IMR-90 (cell line): ENCODE data around the gene SLC45A2. TPM values are rescaled to one million over a fixed set of nuclear protein-coding genes. Genes with fewer than 3 reads are reported as not detected.

Source experiments
- ATAC-seq: fragments of 200-7000 bp; cut with Tn5 transposase; 2 replicates; pipeline ENCODE4 v1.9.1; 2020; ENCODE audit warnings: low read depth, mild to moderate bottlenecking, moderate library complexity
- BruUV-seq: library from RNA; stranded (reverse); fragments of 400-500 nt; replicated peaks from 2 replicates; lab custom pipeline; 2021; lab: Mats Ljungman, UMichigan
- CTCF ChIA-PET: fragments of 300-600 bp; formaldehyde crosslinking; extraction: SDS; loops from one replicate; lab custom pipeline; 2021; ENCODE audit warnings: antibody characterized with exemption; lab: Yijun Ruan, JAX
- POLR2A ChIA-PET: fragments of 300-600 bp; sonication (Branson Sonifier 250); formaldehyde crosslinking; loops from one replicate; lab custom pipeline; 2022; ENCODE audit warnings: antibody characterized with exemption; ENCODE audit not compliant: unreplicated experiment; lab: Charles Lee
- DNase-seq: peaks from one replicate; pipeline ENCODE4 v3.0.0; 2013
- H2AFZ ChIP-seq: replicated peaks from 2 replicates; pipeline ENCODE3; 2013; ENCODE audit warnings: low read length, mild to moderate bottlenecking; ENCODE audit not compliant: poor library complexity
- H2AK5ac ChIP-seq: 2 replicates; pipeline ENCODE4 v1.6.1; 2013; ENCODE audit warnings: low read depth, low read length, inconsistent platforms
- H2AK9ac ChIP-seq: replicated peaks from 2 replicates; pipeline ENCODE3; 2013; ENCODE audit warnings: mild to moderate bottlenecking, low read depth, low read length, moderate library complexity; ENCODE audit not compliant: poor library complexity
- H2BK120ac ChIP-seq: 2 replicates; pipeline ENCODE4 v1.6.1; 2013; ENCODE audit warnings: low read depth, low read length, inconsistent platforms
- H2BK15ac ChIP-seq: 3 replicates; pipeline ENCODE4 v1.6.1; 2013; ENCODE audit warnings: low read depth, low read length, inconsistent platforms
- H2BK20ac ChIP-seq: 2 replicates; pipeline ENCODE4 v1.6.1; 2013; ENCODE audit warnings: low read depth, mild to moderate bottlenecking, inconsistent platforms, low read length, moderate library complexity
- H2BK5ac ChIP-seq: 2 replicates; pipeline ENCODE4 v1.6.1; 2013; ENCODE audit warnings: mild to moderate bottlenecking, low read depth, low read length, inconsistent platforms; ENCODE audit not compliant: poor library complexity, severe bottlenecking
- H3K14ac ChIP-seq: replicated peaks from 2 replicates; pipeline ENCODE4 v1.6.1; 2013; ENCODE audit warnings: low read depth, low read length, inconsistent platforms
- H3K18ac ChIP-seq: 2 replicates; pipeline ENCODE4 v1.6.1; 2013; ENCODE audit warnings: low read depth, low read length, control low read depth
- H3K23ac ChIP-seq: 2 replicates; pipeline ENCODE4 v1.6.1; 2013; ENCODE audit warnings: low read depth, low read length, inconsistent platforms
- H3K27ac ChIP-seq: 2 replicates; pipeline ENCODE4 v1.5.1; 2013; ENCODE audit warnings: mild to moderate bottlenecking, control low read depth, low read length; ENCODE audit not compliant: insufficient read depth
- H3K27me3 ChIP-seq: 2 replicates; pipeline ENCODE4 v1.6.1; 2013; ENCODE audit warnings: low read length; ENCODE audit not compliant: control insufficient read depth, insufficient read depth
- H3K36me3 ChIP-seq: 2 replicates; pipeline ENCODE4 v1.6.1; 2013; ENCODE audit warnings: low read length, mixed read lengths; ENCODE audit not compliant: control insufficient read depth, insufficient read depth
- H3K4ac ChIP-seq: 2 replicates; pipeline ENCODE4 v1.6.1; 2013; ENCODE audit warnings: low read depth, low read length, inconsistent platforms
- H3K4me1 ChIP-seq: 2 replicates; pipeline ENCODE4 v1.6.1; 2013; ENCODE audit warnings: low read length, mixed read lengths; ENCODE audit not compliant: control insufficient read depth, insufficient read depth
- H3K4me2 ChIP-seq: 2 replicates; pipeline ENCODE4 v1.6.1; 2013; ENCODE audit warnings: low read depth, mild to moderate bottlenecking, control low read depth, low read length, moderate library complexity
- H3K4me3 ChIP-seq: 2 replicates; pipeline ENCODE4 v1.5.1; 2013; ENCODE audit warnings: low read depth, mild to moderate bottlenecking, control low read depth, low read length, moderate library complexity; ENCODE audit not compliant: insufficient read depth
- H3K56ac ChIP-seq: 2 replicates; pipeline ENCODE4 v1.6.1; 2013; ENCODE audit warnings: low read length, inconsistent platforms; ENCODE audit not compliant: insufficient read depth; ENCODE audit errors: extremely low read depth
- H3K79me1 ChIP-seq, 2 experiments: 2 replicates each; pipeline ENCODE4 v1.6.1; 2013; ENCODE audit warnings: low read length in 2 of 2, inconsistent platforms in 1 of 2, low read depth in 1 of 2
- H3K9ac ChIP-seq: 2 replicates; pipeline ENCODE4 v1.6.1; 2013; ENCODE audit warnings: low read depth, low read length, control low read depth
- H3K9me1 ChIP-seq: 2 replicates; pipeline ENCODE4 v1.6.1; 2013; ENCODE audit warnings: low read length, inconsistent platforms; ENCODE audit not compliant: insufficient read depth
- H3K9me3 ChIP-seq: 2 replicates; pipeline ENCODE4 v1.6.1; 2013; ENCODE audit warnings: low read length; ENCODE audit not compliant: control insufficient read depth, insufficient read depth
- H4K20me1 ChIP-seq: 2 replicates; pipeline ENCODE4 v1.6.1; 2013; ENCODE audit warnings: low read length, inconsistent platforms; ENCODE audit not compliant: insufficient read depth
- H4K5ac ChIP-seq: 2 replicates; pipeline ENCODE4 v1.6.1; 2013; ENCODE audit warnings: mild to moderate bottlenecking, low read depth, low read length, control low read depth
- H4K8ac ChIP-seq, 2 experiments: 2 replicates each; pipeline ENCODE4 v1.6.1; 2013; ENCODE audit warnings: low read depth in 2 of 2, low read length in 2 of 2, control low read depth in 1 of 2, inconsistent platforms in 1 of 2
- H4K91ac ChIP-seq: 2 replicates; pipeline ENCODE4 v1.6.1; 2013; ENCODE audit warnings: low read depth, low read length, inconsistent platforms; ENCODE audit not compliant: insufficient read depth
- CEBPB ChIP-seq: IDR thresholded peaks from 2 replicates; pipeline ENCODE4 v1.6.1; 2012; ENCODE audit warnings: low read depth, low read length, improper control_type of control experiment
- MAZ ChIP-seq: IDR thresholded peaks from 2 replicates; pipeline ENCODE4 v1.6.1; 2012; ENCODE audit warnings: low read depth, mild to moderate bottlenecking, low read length, improper control_type of control experiment, moderate library complexity, borderline replicate concordance
- MXI1 ChIP-seq: IDR thresholded peaks from 2 replicates; pipeline ENCODE4 v1.6.1; 2012; ENCODE audit warnings: low read depth, mild to moderate bottlenecking, low read length, moderate library complexity, borderline replicate concordance
- POLR2A ChIP-seq: IDR thresholded peaks from 2 replicates; pipeline ENCODE4 v1.6.1; 2012; ENCODE audit warnings: mild to moderate bottlenecking, low read depth, low read length
- RFX5 ChIP-seq: IDR thresholded peaks from 2 replicates; pipeline ENCODE4 v1.8.0; 2012; ENCODE audit warnings: low read depth, mild to moderate bottlenecking, low read length, moderate library complexity
- WGBS, 2 experiments: methylation state at CpG; one replicate each; pipeline versions ENCODE4 v1.1.5 to v1.1.7; 2013; ENCODE audit warnings: missing lambda C conversion rate in 2 of 2; ENCODE audit not compliant: insufficient read length in 1 of 2; ENCODE audit errors: extremely low coverage in 2 of 2; 5-methylcytosine and 5-hydroxymethylcytosine counted together
- dilution Hi-C: fragments of 300-500 bp; cut with HindIII; formaldehyde crosslinking; loops from one replicate; pipeline ENCODE4 v1.14.3; 2018; ENCODE audit warnings: low sequenced_read_pairs; ENCODE audit not compliant: unreplicated experiment
- in situ Hi-C: fragments of 300-500 bp; cut with MboI; formaldehyde crosslinking; loops from 3 replicates; pipeline ENCODE4 v1.14.3; 2019; ENCODE audit warnings: low sequenced_read_pairs, inconsistent platforms, mixed read lengths
- intact Hi-C: fragments of 100-400 bp; cut with micrococcal nuclease; formaldehyde crosslinking; loops from 2 replicates; pipeline ENCODE4 v1.10.0; 2022
- polyA plus RNA-seq, 3 experiments: library from polyadenylated mRNA; depleted of rRNA; stranded (reverse); fragments of >200 nt; gene quantifications; 2 replicates each; pipeline ENCODE4 v1.2.3, GENCODE V29; 2012; ENCODE audit warnings: low replicate concordance in 1 of 3
- total RNA-seq: library from RNA; depleted of rRNA; stranded (reverse); fragments of >200 nt; gene quantifications from 2 replicates; pipeline ENCODE4 v1.2.3, GENCODE V29; 2012
- TF ChIP-seq, protein P1 (sequence below): fragments of 150-350 bp; IDR thresholded peaks from 2 replicates; pipeline ENCODE4 v1.6.1; 2017; ENCODE audit warnings: mild to moderate bottlenecking, antibody characterized with exemption, low read length, low read depth

The SLC45A2 gene
- total and polyA plus RNA-seq, 2 of the 4 experiments (the other 2 are of a cell fraction), result 0.07 TPM; not detected in 1

DNA sequence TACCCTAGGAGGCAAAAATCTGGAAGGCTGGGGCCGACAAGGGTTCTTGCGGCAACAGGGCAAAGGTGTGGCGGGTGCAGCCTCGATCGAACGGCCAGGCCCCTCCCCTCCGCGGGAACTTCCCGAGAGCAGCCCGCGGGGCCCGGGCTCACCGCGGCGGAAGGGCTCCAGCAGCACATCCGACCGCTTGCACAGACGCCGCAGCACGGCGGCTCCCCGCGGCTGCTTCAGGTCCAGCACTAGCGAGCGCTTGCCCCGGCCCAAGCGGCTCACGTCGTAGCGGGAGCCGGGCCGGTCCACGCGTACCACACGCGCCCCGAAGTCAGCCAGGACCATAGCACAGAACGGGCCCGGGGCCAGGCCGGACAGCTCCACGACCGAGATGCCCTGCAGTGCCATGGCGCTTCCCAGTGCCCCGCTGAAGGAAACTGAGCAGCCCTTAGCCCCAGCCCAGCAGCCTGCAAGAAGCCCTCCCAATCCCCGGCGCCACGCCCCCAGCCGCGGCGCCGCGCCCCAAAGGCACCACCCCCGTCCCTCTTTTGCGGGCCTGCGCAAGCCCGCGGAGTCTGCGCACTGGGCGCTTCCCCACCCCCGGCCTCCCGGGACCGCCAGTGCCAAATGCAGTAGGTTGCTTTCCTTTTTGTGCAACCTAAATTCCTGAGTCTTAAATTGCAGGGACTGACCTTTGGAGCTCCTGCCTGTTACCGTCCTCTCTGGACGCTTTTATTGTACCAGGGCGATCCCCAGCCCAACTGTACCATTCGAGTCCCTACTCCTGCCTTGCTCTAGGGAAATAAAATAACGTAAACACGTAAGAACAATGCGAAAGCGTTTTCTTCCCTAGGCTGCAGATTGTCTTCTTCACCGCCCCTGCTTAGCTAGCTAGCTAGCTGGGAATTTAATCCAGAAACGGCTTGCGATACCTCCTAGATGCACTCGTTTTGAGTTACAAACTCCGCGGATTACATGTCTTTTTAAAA is 23.4 kb upstream of the SLC45A2 start, which contains the start of gene AMACR:
AMACR (minus strand) TSS at position 430 of the 980 bp plus-strand sequence; CDS start at position 399, 31 bp downstream.
- peak within 1 kb of the TSS; percentile 91 for H3K23ac ChIP-seq
- H3K9ac ChIP-seq, result peak within 1 kb of the TSS; percentile 93
- ChIA-PET POLR2A (no interaction called here), CTCF (interaction anchor here (0.6 to 1.5 kb wide), 2 partner anchors 20 to 1151 kb away, joined by 3 to 7 read pairs; no protein-coding TSS in a partner anchor)
- H3K18ac ChIP-seq, result peak within 1 kb of the TSS; percentile 83
- peak within 1 kb of the TSS; percentile 51 for H3K4me3 ChIP-seq
- TF ChIP-seq MAZ (no peak; the same call in 1 of the 2 replicates), POLR2A (peak; percentile 60; the same call in 1 of the 2 replicates), RFX5 (no peak), CEBPB (peak; percentile 56), MXI1 (peak; percentile 98)
- TF ChIP-seq, protein P1, sequence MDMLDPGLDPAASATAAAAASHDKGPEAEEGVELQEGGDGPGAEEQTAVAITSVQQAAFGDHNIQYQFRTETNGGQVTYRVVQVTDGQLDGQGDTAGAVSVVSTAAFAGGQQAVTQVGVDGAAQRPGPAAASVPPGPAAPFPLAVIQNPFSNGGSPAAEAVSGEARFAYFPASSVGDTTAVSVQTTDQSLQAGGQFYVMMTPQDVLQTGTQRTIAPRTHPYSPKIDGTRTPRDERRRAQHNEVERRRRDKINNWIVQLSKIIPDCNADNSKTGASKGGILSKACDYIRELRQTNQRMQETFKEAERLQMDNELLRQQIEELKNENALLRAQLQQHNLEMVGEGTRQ, result 0 out of 2 replicates have a peak, but pooled peaks have one; percentile 2
- H3K27me3 ChIP-seq, result no peaks in the 10 kb centered on the region
- in situ Hi-C loops, result no loop called here
- peaks cover 12 to 19% of the 10 kb centered on the region in 2 experiments; a peak in 3 of 4 replicates for H3K79me1 ChIP-seq
- H3K4me2 ChIP-seq, result peak within 1 kb of the TSS; percentile 78
- H3K36me3 ChIP-seq, result peaks cover 4% of the 10 kb centered on the region; the same call in 1 of the 2 replicates
- no peaks in the 10 kb centered on the region for H3K9me3 ChIP-seq
- peak within 1 kb of the TSS; percentile 44 for H2AK5ac ChIP-seq
- peaks cover 4% of the 10 kb centered on the region; the same call in 1 of the 2 replicates for H3K9me1 ChIP-seq
- H4K5ac ChIP-seq, result peak within 1 kb of the TSS; percentile 72
- WGBS, 2 experiments, result 0% methylated on average over 11 of the region's 76 CpGs; no CpG with 5 or more reads in 1 of the 2 experiments
- peak within 1 kb of the TSS; percentile 93 for H2BK5ac ChIP-seq
- DNase-seq (peak; percentile 88), ATAC-seq (peak; percentile 95)
- peak within 1 kb of the TSS; percentile 86; the same call in 2 of the 3 replicates for H2BK15ac ChIP-seq
- peak within 1 kb of the TSS; percentile 58 for H2BK20ac ChIP-seq
- no TSS peak for BruUV-seq
- H3K27ac ChIP-seq, result peak within 1 kb of the TSS; percentile 90
- H3K14ac ChIP-seq, result peak within 1 kb of the TSS; percentile 91
- peak within 1 kb of the TSS; percentile 91 for H3K56ac ChIP-seq
- peak within 1 kb of the TSS; percentile 91 for H2BK120ac ChIP-seq
- peak within 1 kb of the TSS; percentile 87 for H3K4ac ChIP-seq
- peak within 1 kb of the TSS; percentile 93 for H2AFZ ChIP-seq
- intact Hi-C loops, result no loop called here
- peak within 1 kb of the TSS; percentile 88 to 93 for H4K8ac ChIP-seq
- H4K20me1 ChIP-seq, result no peaks in the 10 kb centered on the region
- peaks cover 4% of the 10 kb centered on the region for H3K4me1 ChIP-seq
- dilution Hi-C loops, result no loop called here
- H2AK9ac ChIP-seq, result peak within 1 kb of the TSS; percentile 87
- H4K91ac ChIP-seq, result peak within 1 kb of the TSS; percentile 93
